HG03460 (cell line): ENCODE measurements around the gene PPIE.
"Not testable (repeated sequence)": the region's sequence is repeated elsewhere in the genome, so short reads cannot be mapped to it uniquely, and the experiment has no call there.

Source experiments
- ATAC-seq: cut with Tn5 transposase; IDR thresholded peaks from one replicate; pipeline ENCODE4 v1.9.1; 2021; ENCODE audit not compliant: unreplicated experiment

The PPIE gene

GRCh38 chr1:39757501-39757900 is 18.8 kb downstream of the PPIE start:
- ATAC-seq: no peak

- no peak for ATAC-seq
Observed at GRCh38 chr1:39758556-39759435, 20.1 kb downstream of the PPIE start.

- ATAC-seq: no peak
Observed at GRCh38 chr1:39759436-39759726, 20.7 kb downstream of the PPIE start.

- ATAC-seq: no peak
Observed at GRCh38 chr1:39760074-39761008, 21.7 kb downstream of the PPIE start.

- no peak for ATAC-seq
Observed at GRCh38 chr1:39761016-39761415, 22.3 kb downstream of the PPIE start.

GRCh38 chr1:39761557-39762260 is 23.0 kb downstream of the PPIE start:
- ATAC-seq: no peak

- no peak for ATAC-seq
Observed at GRCh38 chr1:39762550-39763540, 24.2 kb downstream of the PPIE start.

- not testable (repeated sequence) for ATAC-seq
Observed at GRCh38 chr1:39763619-39764374, 25.1 kb downstream of the PPIE start.

GRCh38 chr1:39764512-39764911 is 25.8 kb downstream of the PPIE start:
- ATAC-seq: not testable (repeated sequence)

GRCh38 chr1:39766466-39766865 is 27.8 kb downstream of the PPIE start:
- ATAC-seq: not testable (repeated sequence)

- ATAC-seq: not testable (repeated sequence)
Observed at GRCh38 chr1:39769502-39769901, 30.8 kb downstream of the PPIE start.

- ATAC-seq: not testable (repeated sequence)
Observed at GRCh38 chr1:39770100-39771021, 31.7 kb downstream of the PPIE start.

- ATAC-seq: not testable (repeated sequence)
Observed at GRCh38 chr1:39771022-39771532, 32.4 kb downstream of the PPIE start, which contains the start of gene OXCT2. Gene OXCT2, minus strand, starts transcription at chr1:39771348. Its CDS starts 93 bp downstream, at chr1:39771255.

- ATAC-seq: not testable (repeated sequence)
Observed at GRCh38 chr1:39773369-39773979, 34.8 kb downstream of the PPIE start.

- ATAC-seq: not testable (repeated sequence)
Observed at GRCh38 chr1:39775141-39775540, 36.5 kb downstream of the PPIE start.

GRCh38 chr1:39775676-39776399 is 37.2 kb downstream of the PPIE start:
- ATAC-seq: not testable (repeated sequence)

GRCh38 chr1:39776400-39776713 is 37.7 kb downstream of the PPIE start:
- no peak for ATAC-seq
